Stimulated activated CD8-positive, alpha-beta memory T cell treated with anti-CD3 and anti-CD28 coated beads, Interleukin-4, amount 100 ng/mL, for 24 hours (primary cell): ENCODE results near the gene POLD1.
A peak's percentile ranks its signal among the peaks of the same experiment; 100 is the strongest.
"Not testable (repeated sequence)": the region's sequence is repeated elsewhere in the genome, so short reads cannot be mapped to it uniquely, and the experiment has no call there.

Experiments
- DNase-seq: peaks from one replicate; pipeline ENCODE4 v3.0.0-alpha.2; 2020; ENCODE audit warnings: low read depth

The POLD1 gene

DNA sequence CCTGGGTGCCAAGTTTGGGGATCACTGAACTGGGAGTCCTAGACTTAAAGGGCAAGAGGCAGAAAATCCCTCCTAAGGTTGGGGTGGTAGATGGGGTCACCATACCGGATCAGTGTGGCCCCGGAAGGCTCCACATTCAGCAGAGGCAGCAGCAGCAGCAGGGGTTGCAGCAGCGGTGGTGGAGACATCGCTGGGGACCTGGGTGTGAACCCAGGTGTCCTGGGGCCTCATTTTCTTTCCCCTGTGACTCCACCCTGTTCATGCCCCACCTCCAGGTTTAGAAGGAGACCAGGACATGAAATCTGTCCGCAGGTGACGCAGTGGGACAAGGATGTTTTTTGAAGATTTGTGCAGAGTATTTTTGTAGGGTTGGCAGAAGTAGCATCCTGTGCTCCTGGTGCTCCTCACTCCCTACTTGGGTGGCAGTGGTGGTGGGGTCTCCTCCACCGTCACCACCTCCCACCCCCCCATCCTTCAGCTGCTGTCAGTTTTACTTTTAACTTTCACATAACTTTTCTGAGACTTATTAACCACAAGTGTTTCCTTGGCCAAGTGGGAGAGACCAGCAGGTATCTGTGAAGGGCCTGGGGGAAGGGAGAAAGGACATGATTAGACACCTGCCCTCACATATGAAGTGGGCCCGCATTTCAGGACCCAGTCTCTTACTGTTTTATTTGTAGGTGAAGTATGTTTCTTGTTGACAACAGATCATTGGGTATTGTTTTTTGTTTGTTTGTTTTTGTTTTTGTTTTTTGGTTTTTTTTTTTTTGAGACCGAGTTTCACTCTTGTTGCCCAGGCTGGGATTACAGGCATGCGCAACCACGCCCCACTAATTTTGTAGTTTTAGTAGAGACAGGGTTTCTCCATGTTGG lies 18.5 kb upstream of the POLD1 start, which contains the start of gene NAPSA:
Gene NAPSA, minus strand, starts transcription at position 206 of the 873 bp plus-strand sequence. Its CDS starts 18 bp downstream, at position 188.
- no peak for DNase-seq

DNA sequence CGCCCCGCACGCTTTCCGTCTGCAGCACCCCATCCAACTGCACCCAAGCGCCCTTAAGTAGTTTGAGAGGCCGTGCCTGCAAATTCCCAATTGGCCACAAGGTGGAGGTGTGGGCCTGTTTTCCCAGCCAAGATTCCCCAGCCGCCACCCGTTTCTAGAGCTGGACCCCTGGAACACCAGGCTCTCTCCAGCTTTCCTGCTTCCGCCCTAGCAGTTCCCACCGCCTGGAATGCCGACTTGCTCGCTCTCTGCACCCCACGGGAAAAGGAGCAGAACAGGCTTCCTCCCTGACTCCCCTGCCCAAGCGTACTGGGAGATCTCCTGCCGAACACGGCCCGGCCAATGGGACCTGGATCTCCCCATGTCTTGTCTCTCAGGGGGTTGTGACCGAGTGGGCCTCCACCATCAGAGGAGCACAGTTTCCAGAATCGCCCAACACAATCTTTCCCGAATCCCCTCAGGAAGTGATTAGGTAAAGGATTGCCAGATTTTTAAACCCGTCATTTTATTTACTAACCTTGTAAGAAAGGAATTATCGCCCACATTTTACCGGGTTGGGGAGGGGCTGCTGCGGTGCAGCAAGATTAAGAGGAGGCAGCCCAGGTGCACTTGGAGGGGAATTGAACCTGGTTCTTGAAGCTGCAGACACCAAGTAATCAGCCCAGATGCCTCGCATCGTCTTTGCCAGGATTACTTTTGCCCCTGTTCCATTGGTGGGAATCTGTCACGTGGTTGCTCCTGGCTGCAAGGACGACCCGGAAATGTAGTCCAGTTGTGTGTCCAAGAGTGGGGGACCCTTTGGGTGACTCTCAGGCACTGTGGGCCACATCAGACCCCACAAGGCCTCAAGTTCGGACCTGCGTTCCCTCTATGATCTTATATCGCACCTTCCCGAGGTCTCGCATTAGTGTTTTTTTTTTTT lies 15.2 kb upstream of the POLD1 start:
- DNase-seq = peak; percentile 53

- no peak for DNase-seq
Measured at GRCh38 chr19:50371914-50372475, 12.2 kb upstream of the POLD1 start.

DNA sequence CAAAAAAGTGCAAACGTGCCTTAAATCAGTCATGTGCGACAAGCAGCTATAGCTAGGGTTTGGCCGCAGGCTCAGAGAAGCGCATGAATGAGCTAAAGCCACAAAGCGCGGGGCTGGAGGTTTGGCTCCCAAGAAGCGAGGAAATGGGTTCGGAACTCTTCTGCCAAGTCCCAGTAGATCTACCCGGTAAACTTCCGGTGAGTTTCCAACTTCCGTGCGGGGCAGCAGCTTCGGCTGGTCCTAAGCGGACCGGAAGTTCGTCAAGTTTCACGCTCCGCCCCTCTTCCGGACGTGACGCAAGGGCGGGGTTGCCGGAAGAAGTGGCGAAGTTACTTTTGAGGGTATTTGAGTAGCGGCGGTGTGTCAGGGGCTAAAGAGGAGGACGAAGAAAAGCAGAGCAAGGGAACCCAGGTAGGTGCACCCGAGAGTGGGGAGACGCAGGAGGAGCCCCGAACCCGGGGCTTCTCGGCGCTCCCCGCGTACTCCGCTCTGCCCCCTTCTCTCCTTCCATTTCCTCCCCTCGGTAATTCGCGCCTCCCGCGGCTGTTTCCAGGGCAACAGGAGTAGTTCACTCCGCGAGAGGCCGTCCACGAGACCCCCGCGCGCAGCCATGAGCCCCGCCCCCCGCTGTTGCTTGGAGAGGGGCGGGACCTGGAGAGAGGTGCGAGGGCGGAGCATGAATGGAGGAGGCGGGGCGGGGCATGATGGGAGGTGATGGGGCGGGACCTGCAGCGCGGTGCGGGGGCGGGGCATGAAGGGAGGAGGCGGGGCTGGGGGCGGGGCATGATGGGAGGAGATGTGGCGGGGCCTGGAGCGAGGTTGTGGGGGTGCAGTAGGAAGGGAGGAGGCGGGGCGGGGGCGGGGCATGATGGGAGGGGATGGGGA lies 7.7 kb upstream of the POLD1 start, which contains the start of gene NR1H2:
Gene NR1H2, plus strand, starts transcription at position 292 of the 885 bp plus-strand sequence. CDS start 1,149 bp downstream, outside the sequence.
- DNase-seq = peak; percentile 90

GRCh38 chr19:50377051-50377461 lies 7.1 kb upstream of the POLD1 start:
- DNase-seq = no peak

DNA sequence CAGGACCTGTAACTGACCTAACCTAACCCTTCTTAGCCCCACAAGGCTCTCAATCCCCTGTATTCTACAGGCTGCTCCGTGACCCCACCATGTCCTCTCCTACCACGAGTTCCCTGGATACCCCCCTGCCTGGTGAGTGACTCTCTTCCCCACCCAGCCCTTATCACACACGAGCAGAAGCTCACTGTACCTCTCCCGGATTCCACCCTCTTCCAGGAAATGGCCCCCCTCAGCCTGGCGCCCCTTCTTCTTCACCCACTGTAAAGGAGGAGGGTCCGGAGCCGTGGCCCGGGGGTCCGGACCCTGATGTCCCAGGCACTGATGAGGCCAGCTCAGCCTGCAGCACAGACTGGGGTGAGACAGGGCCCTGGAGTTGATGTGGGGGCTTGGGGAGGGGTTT lies 6.6 kb upstream of the POLD1 start:
- DNase-seq = no peak

DNA sequence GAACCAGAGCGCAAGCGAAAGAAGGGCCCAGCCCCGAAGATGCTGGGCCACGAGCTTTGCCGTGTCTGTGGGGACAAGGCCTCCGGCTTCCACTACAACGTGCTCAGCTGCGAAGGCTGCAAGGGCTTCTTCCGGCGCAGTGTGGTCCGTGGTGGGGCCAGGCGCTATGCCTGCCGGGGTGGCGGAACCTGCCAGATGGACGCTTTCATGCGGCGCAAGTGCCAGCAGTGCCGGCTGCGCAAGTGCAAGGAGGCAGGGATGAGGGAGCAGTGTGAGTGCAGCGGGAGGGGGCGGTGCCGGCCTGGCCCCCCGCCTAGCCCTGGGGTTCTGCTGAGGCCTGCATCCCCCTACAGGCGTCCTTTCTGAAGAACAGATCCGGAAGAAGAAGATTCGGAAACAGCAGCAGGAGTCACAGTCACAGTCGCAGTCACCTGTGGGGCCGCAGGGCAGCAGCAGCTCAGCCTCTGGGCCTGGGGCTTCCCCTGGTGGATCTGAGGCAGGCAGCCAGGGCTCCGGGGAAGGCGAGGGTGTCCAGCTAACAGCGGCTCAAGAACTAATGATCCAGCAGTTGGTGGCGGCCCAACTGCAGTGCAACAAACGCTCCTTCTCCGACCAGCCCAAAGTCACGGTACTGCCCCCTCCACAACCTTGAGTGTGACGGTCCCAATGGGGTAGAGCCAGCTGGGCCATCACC lies 5.8 kb upstream of the POLD1 start:
- no peak for DNase-seq

GRCh38 chr19:50378863-50379236 lies 5.3 kb upstream of the POLD1 start:
- DNase-seq = no peak

DNA sequence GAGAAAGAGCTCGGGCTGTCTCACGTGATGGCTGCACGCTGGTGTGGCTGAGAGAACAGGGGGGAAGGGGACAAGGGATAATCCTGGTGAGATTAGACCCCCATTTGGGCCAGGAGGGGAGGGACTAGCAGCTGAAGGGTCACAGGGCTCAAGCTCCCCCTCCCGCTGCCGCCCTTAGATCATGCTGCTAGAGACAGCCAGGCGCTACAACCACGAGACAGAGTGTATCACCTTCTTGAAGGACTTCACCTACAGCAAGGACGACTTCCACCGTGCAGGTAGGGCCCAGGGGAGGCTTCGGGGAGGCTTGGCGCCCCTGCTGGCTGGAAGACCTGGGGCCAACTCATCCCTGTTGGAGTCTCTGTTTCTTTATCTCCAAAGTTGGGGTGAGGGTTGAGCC lies 4.5 kb upstream of the POLD1 start:
- DNase-seq = no peak

- no peak for DNase-seq
Measured at GRCh38 chr19:50380137-50380536, 4.0 kb upstream of the POLD1 start.

DNA sequence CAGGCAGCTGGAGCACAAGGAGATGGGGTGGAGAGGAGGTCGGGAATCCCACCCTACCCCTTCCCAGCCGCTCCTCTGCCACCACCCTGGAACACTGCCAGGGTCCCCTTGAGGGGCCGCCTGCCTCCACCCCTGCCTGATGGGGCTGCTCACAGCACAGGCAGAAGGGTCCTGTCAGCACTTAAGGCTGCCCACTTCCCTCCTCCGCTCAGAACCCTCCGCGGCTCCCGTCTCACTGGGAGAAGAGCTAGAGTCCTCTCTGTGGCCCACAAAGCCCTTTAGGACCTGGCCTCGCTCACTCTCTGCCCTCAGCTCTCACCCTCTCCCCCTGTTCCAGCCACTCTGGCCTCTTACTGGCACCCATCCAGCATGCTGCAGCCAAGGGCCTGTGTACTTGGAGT lies 3.4 kb upstream of the POLD1 start:
- no peak for DNase-seq

GRCh38 chr19:50381881-50382729 lies 2.0 kb upstream of the POLD1 start:
- DNase-seq = no peak

GRCh38 chr19:50383001-50383851 lies 921 bp upstream of the POLD1 start:
- DNase-seq = no peak

DNA sequence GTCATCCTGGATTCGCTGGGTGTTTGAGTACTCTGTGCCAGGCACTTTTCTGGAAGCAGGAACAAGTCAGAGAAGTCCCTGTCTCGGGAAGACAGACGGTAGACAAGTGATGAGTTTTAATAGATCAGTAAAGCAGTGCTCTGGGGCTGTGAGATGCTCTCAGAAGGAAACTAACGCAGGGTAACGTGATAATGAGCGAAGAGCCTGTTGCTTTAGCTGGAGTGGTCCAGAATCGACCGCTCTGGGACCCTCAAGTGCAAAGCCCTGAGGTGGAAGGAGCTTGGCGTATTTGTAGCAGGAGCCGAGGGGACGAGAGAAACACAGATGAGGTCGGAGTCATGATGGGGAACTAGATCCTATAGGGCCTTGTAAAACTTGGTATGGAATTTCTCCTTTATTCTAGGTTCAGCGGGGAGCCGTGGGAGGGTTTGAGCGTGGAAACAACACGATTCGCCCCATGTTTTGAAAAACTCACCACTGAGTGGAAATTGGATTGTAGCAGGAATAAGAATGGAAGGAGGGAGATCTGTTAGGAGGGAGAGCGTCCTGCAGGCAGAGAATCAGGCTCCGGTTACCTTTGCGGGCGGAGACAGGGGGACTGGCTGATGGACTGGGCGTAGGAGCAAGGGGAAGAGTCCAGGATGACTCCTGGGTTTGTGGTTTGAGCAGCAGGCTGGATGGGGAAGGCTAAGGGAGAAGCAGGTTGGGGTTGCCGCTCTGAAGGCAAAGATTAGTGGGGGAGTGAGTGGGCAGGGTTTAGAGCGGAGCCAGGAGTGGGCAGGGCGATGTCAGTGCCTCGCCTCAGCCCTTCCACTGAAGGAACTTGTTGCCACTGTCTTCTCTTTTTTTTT lies 763 bp downstream of the POLD1 start:
- no peak for DNase-seq

- DNase-seq = no peak
Measured at GRCh38 chr19:50387176-50387867, 3.2 kb downstream of the POLD1 start.

DNA sequence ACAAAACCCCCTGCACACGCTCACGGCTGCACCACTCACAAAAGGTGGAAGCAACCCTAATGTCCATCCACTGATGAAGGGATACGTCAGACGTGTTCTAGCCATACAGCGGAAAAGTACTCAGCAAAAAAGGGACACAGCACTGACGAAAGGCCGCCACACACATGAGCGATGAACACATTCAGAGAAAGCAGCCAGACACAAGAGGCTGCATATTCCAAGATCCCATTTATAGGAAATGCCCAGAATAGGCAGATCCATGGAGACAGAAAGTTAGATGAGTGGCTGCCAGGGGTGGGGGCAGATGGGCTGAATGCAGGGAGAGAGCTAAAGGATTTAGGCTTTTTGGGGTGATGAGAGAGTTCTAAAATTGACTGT lies 3.7 kb downstream of the POLD1 start:
- no peak for DNase-seq

DNA sequence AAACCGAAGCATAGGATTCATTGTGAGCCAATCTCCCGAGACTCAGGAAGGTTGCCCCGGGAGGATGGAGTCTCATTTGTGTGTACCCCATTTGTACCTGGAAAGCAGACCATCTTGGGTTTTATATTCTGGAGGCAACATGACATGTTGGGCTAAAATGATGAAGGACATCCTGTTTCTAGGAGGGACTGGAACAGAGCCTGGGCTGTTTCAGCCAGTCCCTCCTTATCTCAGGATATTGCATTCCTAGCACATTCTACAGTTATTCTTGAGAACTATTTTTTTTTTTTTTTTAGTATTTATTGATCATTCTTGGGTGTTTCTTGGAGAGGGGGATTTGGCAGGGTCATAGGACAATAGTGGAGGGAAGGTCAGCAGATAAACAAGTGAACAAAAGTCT lies 6.1 kb downstream of the POLD1 start:
- DNase-seq = not testable (repeated sequence)
